ENCODE results near the gene PER1.

GRCh38 chr17:8160741-8161221, 8.6 kb upstream of the PER1 start:
- no peak for TF ChIP-seq EZH2 (IDR thresholded peaks at IDR 0.05)
- TF ChIP-seq POLR2AphosphoS5 (IDR thresholded peaks at IDR 0.05; ENCODE audit: borderline replicate concordance, low read depth, low read length), result no peak

All from SK-N-MC (cell line).